Measurements from ENCODE around the gene SRPX.

The SRPX gene

GRCh38 chrX:38220415-38221390 is at the start of gene SRPX:
Gene SRPX (minus strand): TSS chrX:38220871. CDS start chrX:38220792, 79 bp downstream.
- no peak for TF ChIP-seq GATA1 (IDR thresholded peaks at IDR 0.05; ENCODE audit: low read depth, low read length)
- TF ChIP-seq POLR2A (IDR thresholded peaks at IDR 0.05; ENCODE audit: low read length), result no peak
- DNase-seq, result no peak

GRCh38 chrX:38268011-38268410 is 47.3 kb upstream of the SRPX start:
- TF ChIP-seq GATA1 (IDR thresholded peaks at IDR 0.05; ENCODE audit: low read depth, low read length) (no peak), POLR2A (IDR thresholded peaks at IDR 0.05; ENCODE audit: low read length) (no peak)
- DNase-seq, result no peak

GRCh38 chrX:38262715-38263620 is 42.3 kb upstream of the SRPX start:
- no peak for TF ChIP-seq POLR2A (IDR thresholded peaks at IDR 0.05; ENCODE audit: low read length)
- TF ChIP-seq GATA1 (IDR thresholded peaks at IDR 0.05; ENCODE audit: low read depth, low read length), result no peak
- DNase-seq, result no peak

GRCh38 chrX:38260231-38260630 is 39.6 kb upstream of the SRPX start:
- TF ChIP-seq POLR2A (IDR thresholded peaks at IDR 0.05; ENCODE audit: low read length) (no peak), GATA1 (IDR thresholded peaks at IDR 0.05; ENCODE audit: low read depth, low read length) (no peak)
- peak; percentile 4 to 28 for DNase-seq

- no peak for DNase-seq
- TF ChIP-seq GATA1 (IDR thresholded peaks at IDR 0.05; ENCODE audit: low read depth, low read length) (no peak), POLR2A (IDR thresholded peaks at IDR 0.05; ENCODE audit: low read length) (no peak)
Observed at GRCh38 chrX:38256019-38256418, 35.3 kb upstream of the SRPX start.

- no peak for TF ChIP-seq GATA1 (IDR thresholded peaks at IDR 0.05; ENCODE audit: low read depth, low read length)
- no peak for TF ChIP-seq POLR2A (IDR thresholded peaks at IDR 0.05; ENCODE audit: low read length)
- no peak for DNase-seq
Observed at GRCh38 chrX:38249965-38250364, 29.3 kb upstream of the SRPX start.

GRCh38 chrX:38247051-38247450 is 26.4 kb upstream of the SRPX start:
- TF ChIP-seq GATA1 (IDR thresholded peaks at IDR 0.05; ENCODE audit: low read depth, low read length) (no peak), POLR2A (IDR thresholded peaks at IDR 0.05; ENCODE audit: low read length) (no peak)
- no peak for DNase-seq

GRCh38 chrX:38240541-38240940 is 19.9 kb upstream of the SRPX start:
- DNase-seq, result no peak
- TF ChIP-seq POLR2A (IDR thresholded peaks at IDR 0.05; ENCODE audit: low read length) (no peak), GATA1 (IDR thresholded peaks at IDR 0.05; ENCODE audit: low read depth, low read length) (no peak)

GRCh38 chrX:38236901-38237615 is 16.4 kb upstream of the SRPX start:
- no peak for DNase-seq
- no peak for TF ChIP-seq POLR2A (IDR thresholded peaks at IDR 0.05; ENCODE audit: low read length)
- TF ChIP-seq GATA1 (IDR thresholded peaks at IDR 0.05; ENCODE audit: low read depth, low read length), result no peak

- TF ChIP-seq POLR2A (IDR thresholded peaks at IDR 0.05; ENCODE audit: low read length) (no peak), GATA1 (IDR thresholded peaks at IDR 0.05; ENCODE audit: low read depth, low read length) (no peak)
- DNase-seq, result no peak
Observed at GRCh38 chrX:38233891-38234667, 13.4 kb upstream of the SRPX start.

- DNase-seq, result no peak
- TF ChIP-seq GATA1 (IDR thresholded peaks at IDR 0.05; ENCODE audit: low read depth, low read length) (no peak), POLR2A (IDR thresholded peaks at IDR 0.05; ENCODE audit: low read length) (no peak)
Observed at GRCh38 chrX:38232079-38232686, 11.5 kb upstream of the SRPX start.

GRCh38 chrX:38225093-38225492 is 4.4 kb upstream of the SRPX start:
- TF ChIP-seq POLR2A (IDR thresholded peaks at IDR 0.05; ENCODE audit: low read length) (no peak), GATA1 (IDR thresholded peaks at IDR 0.05; ENCODE audit: low read depth, low read length) (no peak)
- no peak for DNase-seq
